Measurements from ENCODE around the gene FNDC5. TPM values are rescaled to one million over a fixed set of nuclear protein-coding genes. Genes with fewer than 3 reads are reported as not detected.

Gene FNDC5
- total RNA-seq, 6 experiments from 2014 or later: 0.28 to 0.90 (median 0.58) TPM

GRCh38 chr1:32858136-32858535, 12.6 kb downstream of the FNDC5 start:
- no peaks in the 10 kb centered on the region for H3K9me3 Mint-ChIP-seq
- no peak for DNase-seq
- H3K4me3 Mint-ChIP-seq: no peak overlapping the region
- peaks cover 10% of the 10 kb centered on the region for H3K36me3 Mint-ChIP-seq (ENCODE audit: low read depth)
- H3K4me1 Mint-ChIP-seq (ENCODE audit: low read depth): peaks cover 23% of the 10 kb centered on the region
- H3K27ac Mint-ChIP-seq: no peak overlapping the region
- no peaks in the 10 kb centered on the region for H3K27me3 Mint-ChIP-seq (ENCODE audit: insufficient read depth)
- TF ChIP-seq CTCF (IDR thresholded peaks at IDR 0.05): no peak

GRCh38 chr1:32855861-32856617, 14.7 kb downstream of the FNDC5 start:
- TF ChIP-seq CTCF (IDR thresholded peaks at IDR 0.05): no peak
- Mint-ChIP-seq H3K36me3 (ENCODE audit: low read depth) (peaks cover 8% of the 10 kb centered on the region; the same call in 1 of the 2 replicates), H3K4me1 (ENCODE audit: low read depth) (peaks cover 2% of the 10 kb centered on the region), H3K4me3 (no peak overlapping the region), H3K27me3 (ENCODE audit: insufficient read depth) (no peaks in the 10 kb centered on the region), H3K27ac (no peak overlapping the region), H3K9me3 (no peaks in the 10 kb centered on the region)
- no peak for DNase-seq

GRCh38 chr1:32848354-32849063, 22.2 kb downstream of the FNDC5 start:
- Mint-ChIP-seq H3K27ac (no peak overlapping the region), H3K4me1 (ENCODE audit: low read depth) (no peaks in the 10 kb centered on the region), H3K36me3 (ENCODE audit: low read depth) (peaks cover 19% of the 10 kb centered on the region; the same call in 1 of the 2 replicates), H3K4me3 (no peak overlapping the region), H3K27me3 (ENCODE audit: insufficient read depth) (no peaks in the 10 kb centered on the region; the same call in 1 of the 2 replicates), H3K9me3 (no peaks in the 10 kb centered on the region)
- TF ChIP-seq CTCF (IDR thresholded peaks at IDR 0.05): no peak
- DNase-seq: no peak

- DNase-seq: no peak
- H3K9me3 Mint-ChIP-seq: no peaks in the 10 kb centered on the region
- no peak overlapping the region for H3K4me3 Mint-ChIP-seq
- H3K4me1 Mint-ChIP-seq (ENCODE audit: low read depth): no peaks in the 10 kb centered on the region
- TF ChIP-seq CTCF (IDR thresholded peaks at IDR 0.05): no peak
- H3K27ac Mint-ChIP-seq: no peak overlapping the region
- peaks cover 25% of the 10 kb centered on the region; the same call in 1 of the 2 replicates for H3K36me3 Mint-ChIP-seq (ENCODE audit: low read depth)
- no peaks in the 10 kb centered on the region for H3K27me3 Mint-ChIP-seq (ENCODE audit: insufficient read depth)
Observed at GRCh38 chr1:32831878-32832277, 38.8 kb downstream of the FNDC5 start.

- no peak for DNase-seq
- TF ChIP-seq CTCF (IDR thresholded peaks at IDR 0.05): no peak
- peaks cover 30% of the 10 kb centered on the region; the same call in 1 of the 2 replicates for H3K36me3 Mint-ChIP-seq (ENCODE audit: low read depth)
- H3K9me3 Mint-ChIP-seq: no peaks in the 10 kb centered on the region
- no peak overlapping the region for H3K27ac Mint-ChIP-seq
- no peak overlapping the region for H3K4me3 Mint-ChIP-seq
- no peaks in the 10 kb centered on the region for H3K4me1 Mint-ChIP-seq (ENCODE audit: low read depth)
- no peaks in the 10 kb centered on the region for H3K27me3 Mint-ChIP-seq (ENCODE audit: insufficient read depth)
Observed at GRCh38 chr1:32830092-32830852, 40.4 kb downstream of the FNDC5 start.

All from HFFc6 (cell line).